ENCODE data around the gene QRSL1. TPM values are rescaled to one million over a fixed set of nuclear protein-coding genes. Genes with fewer than 3 reads are reported as not detected.

The QRSL1 gene
- total and polyA plus RNA-seq, 2 of the 4 experiments (the other 2 are of a cell fraction) = 6.1 to 10.9 TPM

GRCh38 chr6:106643061-106643460 is 13.7 kb downstream of the QRSL1 start:
- H3K27me3 ChIP-seq (ENCODE audit: control insufficient read depth, insufficient read depth, low read length) = no peaks in the 10 kb centered on the region
- H3K4ac ChIP-seq (ENCODE audit: low read depth, low read length) = no peak overlapping the region
- H2BK15ac ChIP-seq (ENCODE audit: low read depth, low read length) = no peak overlapping the region
- no peak overlapping the region for H3K9ac ChIP-seq (ENCODE audit: low read depth, low read length)
- H2BK5ac ChIP-seq (ENCODE audit: low read depth, low read length, poor library complexity, severe bottlenecking) = no peak overlapping the region
- peaks cover 3% of the 10 kb centered on the region; the same call in 1 of the 2 replicates for H3K4me1 ChIP-seq (ENCODE audit: control insufficient read depth, insufficient read depth, low read length)
- H3K23ac ChIP-seq (ENCODE audit: low read depth, low read length) = no peak overlapping the region
- no peak overlapping the region for H4K8ac ChIP-seq (ENCODE audit: low read depth in 2 of 2, low read length in 2 of 2)
- POLR2A ChIA-PET (ENCODE audit: unreplicated experiment) = no interaction called here
- no peak overlapping the region for H4K5ac ChIP-seq (ENCODE audit: low read depth, low read length)
- dilution Hi-C loops (cut with HindIII; ENCODE audit: low sequenced_read_pairs, unreplicated experiment) (no loop called here), intact Hi-C loops (cut with micrococcal nuclease) (no loop called here), in situ Hi-C loops (cut with MboI; ENCODE audit: low sequenced_read_pairs) (no loop called here)
- WGBS, 2 experiments (ENCODE audit: extremely low coverage in 2 of 2, insufficient read length in 1 of 2) = no CpG with 5 or more reads among the region's 2 CpGs
- peak; percentile 66 for ATAC-seq (ENCODE audit: low read depth)
- no peak overlapping the region for H2AFZ ChIP-seq (replicated peaks; ENCODE audit: low read length, poor library complexity)
- H3K4me3 ChIP-seq (ENCODE audit: insufficient read depth, low read depth, low read length) = no peak overlapping the region
- DNase-seq = peak; percentile 69
- no peak overlapping the region for H3K56ac ChIP-seq (ENCODE audit: extremely low read depth, insufficient read depth, low read length)
- BruUV-seq (replicated peaks) = no TSS peak
- no peak overlapping the region for H2AK5ac ChIP-seq (ENCODE audit: low read depth, low read length)
- H4K20me1 ChIP-seq (ENCODE audit: insufficient read depth, low read length) = no peaks in the 10 kb centered on the region; the same call in 1 of the 2 replicates
- no peak overlapping the region for H3K27ac ChIP-seq (ENCODE audit: insufficient read depth, low read length)
- peaks cover 5% of the 10 kb centered on the region in 2 experiments; a peak in 2 of 4 replicates for H3K79me1 ChIP-seq (ENCODE audit: low read depth in 1 of 2, low read length in 2 of 2)
- no peak overlapping the region for H3K18ac ChIP-seq (ENCODE audit: low read depth, low read length)
- no peak overlapping the region for H2AK9ac ChIP-seq (replicated peaks; ENCODE audit: low read depth, low read length, poor library complexity)
- no peak overlapping the region for H2BK120ac ChIP-seq (ENCODE audit: low read depth, low read length)
- no peaks in the 10 kb centered on the region for H3K9me1 ChIP-seq (ENCODE audit: insufficient read depth, low read length)
- H2BK20ac ChIP-seq (ENCODE audit: low read depth, low read length) = no peak overlapping the region
- TF ChIP-seq, protein P1, sequence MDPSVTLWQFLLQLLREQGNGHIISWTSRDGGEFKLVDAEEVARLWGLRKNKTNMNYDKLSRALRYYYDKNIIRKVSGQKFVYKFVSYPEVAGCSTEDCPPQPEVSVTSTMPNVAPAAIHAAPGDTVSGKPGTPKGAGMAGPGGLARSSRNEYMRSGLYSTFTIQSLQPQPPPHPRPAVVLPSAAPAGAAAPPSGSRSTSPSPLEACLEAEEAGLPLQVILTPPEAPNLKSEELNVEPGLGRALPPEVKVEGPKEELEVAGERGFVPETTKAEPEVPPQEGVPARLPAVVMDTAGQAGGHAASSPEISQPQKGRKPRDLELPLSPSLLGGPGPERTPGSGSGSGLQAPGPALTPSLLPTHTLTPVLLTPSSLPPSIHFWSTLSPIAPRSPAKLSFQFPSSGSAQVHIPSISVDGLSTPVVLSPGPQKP (IDR thresholded peaks at IDR 0.05; ENCODE audit: borderline replicate concordance, low read depth, low read length) = no peak
- no peak for TF ChIP-seq SMC3 (IDR thresholded peaks at IDR 0.05; ENCODE audit: low read depth, low read length)
- no peak for TF ChIP-seq MXI1 (IDR thresholded peaks at IDR 0.05; ENCODE audit: borderline replicate concordance, low read depth, low read length)
- TF ChIP-seq MAZ (IDR thresholded peaks at IDR 0.05; ENCODE audit: borderline replicate concordance, low read depth, low read length) = no peak
- TF ChIP-seq CHD1 (IDR thresholded peaks at IDR 0.05; ENCODE audit: low read depth, low read length) = no peak
- no peak for TF ChIP-seq RCOR1 (IDR thresholded peaks at IDR 0.05; ENCODE audit: insufficient replicate concordance, low read length)
- no peak for TF ChIP-seq USF2 (IDR thresholded peaks at IDR 0.05; ENCODE audit: low read depth, low read length)
- 0 out of 2 replicates have a peak, but pooled peaks have one; percentile 11 for TF ChIP-seq FOS (IDR thresholded peaks at IDR 0.05; ENCODE audit: low read depth, low read length)
- TF ChIP-seq CEBPB (IDR thresholded peaks at IDR 0.05; ENCODE audit: low read depth, low read length) = 0 out of 2 replicates have a peak, but pooled peaks have one; percentile 35
- no peak for TF ChIP-seq MAFK (IDR thresholded peaks at IDR 0.05; ENCODE audit: low read depth, low read length)
- no peak for TF ChIP-seq CTCF (conservative IDR thresholded peaks at IDR 0.05; ENCODE audit: low read depth, low read length)
- no peak overlapping the region for H4K91ac ChIP-seq (ENCODE audit: insufficient read depth, low read depth, low read length)
- no peak overlapping the region for H3K14ac ChIP-seq (replicated peaks; ENCODE audit: low read depth, low read length)
- peaks cover 5% of the 10 kb centered on the region; the same call in 1 of the 2 replicates for H3K36me3 ChIP-seq (ENCODE audit: control insufficient read depth, insufficient read depth, low read length)
- CTCF ChIA-PET = no interaction called here
- no peak overlapping the region for H3K4me2 ChIP-seq (ENCODE audit: low read depth, low read length)
- no peaks in the 10 kb centered on the region for H3K9me3 ChIP-seq (ENCODE audit: control insufficient read depth, insufficient read depth, low read length)

Data from IMR-90 (cell line).